Posterior cingulate gyrus (tissue), 11 donors: ENCODE data around the gene SET.
"Not testable (repeated sequence)": the region's sequence is repeated elsewhere in the genome, so short reads cannot be mapped to it uniquely, and the experiment has no call there.

Experiments used
- DNase-seq, 10 donors: peaks; one replicate each; pipeline versions ENCODE4 v3.0.0 to v3.0.0-alpha.2; 2020 to 2021; ENCODE audit warnings: mixed read lengths in 3 of 10
- intact Hi-C: fragments of 100-400 bp; cut with DNase I; formaldehyde crosslinking; loops from one replicate; pipeline ENCODE4 v1.15.1; 2023

The SET gene

DNA sequence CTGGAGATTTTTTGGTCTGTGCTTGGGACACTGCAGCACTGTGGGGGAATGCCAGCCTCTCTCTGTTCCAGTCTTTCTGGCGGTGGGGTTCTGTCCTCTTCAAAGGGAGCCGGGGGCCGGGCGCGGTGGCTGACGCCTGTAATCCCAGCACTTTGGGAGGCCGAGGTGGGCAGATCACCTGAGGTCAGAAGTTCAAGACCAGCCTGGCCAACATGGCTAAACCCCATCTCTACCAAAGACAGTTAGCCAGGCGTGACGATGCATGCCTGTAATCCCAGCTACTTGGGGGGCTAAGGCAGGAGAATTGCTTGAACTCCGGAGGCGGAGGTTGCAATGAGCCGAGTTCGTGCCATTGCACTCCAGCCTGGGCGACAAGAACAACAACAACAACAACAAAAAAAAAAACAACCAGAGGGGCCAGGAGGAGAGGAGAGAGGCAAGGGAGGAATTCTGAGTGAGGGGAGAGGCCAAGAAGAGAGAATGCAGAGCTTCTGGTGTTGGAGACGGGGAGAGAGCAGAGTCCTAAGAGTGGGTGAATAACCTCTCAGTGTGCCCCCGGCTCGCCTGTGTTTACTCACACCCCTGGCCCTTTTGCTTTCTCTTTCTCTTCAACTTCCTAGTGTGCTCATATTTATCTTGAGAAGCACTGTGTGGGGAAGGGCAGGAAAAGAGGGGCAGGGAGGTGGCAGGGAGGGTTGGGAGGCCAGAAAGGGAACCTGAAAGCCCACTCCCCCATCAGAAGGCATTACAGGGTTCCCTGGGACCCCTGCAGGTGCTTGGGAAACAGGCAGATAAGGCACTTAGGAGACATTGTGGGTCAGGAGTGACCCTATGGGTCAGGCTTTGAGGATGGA, 3.2 kb upstream of the SET start:
- peak in 2 of 10 donors; percentile 41 to 45 for DNase-seq
- intact Hi-C loops = no loop called here

DNA sequence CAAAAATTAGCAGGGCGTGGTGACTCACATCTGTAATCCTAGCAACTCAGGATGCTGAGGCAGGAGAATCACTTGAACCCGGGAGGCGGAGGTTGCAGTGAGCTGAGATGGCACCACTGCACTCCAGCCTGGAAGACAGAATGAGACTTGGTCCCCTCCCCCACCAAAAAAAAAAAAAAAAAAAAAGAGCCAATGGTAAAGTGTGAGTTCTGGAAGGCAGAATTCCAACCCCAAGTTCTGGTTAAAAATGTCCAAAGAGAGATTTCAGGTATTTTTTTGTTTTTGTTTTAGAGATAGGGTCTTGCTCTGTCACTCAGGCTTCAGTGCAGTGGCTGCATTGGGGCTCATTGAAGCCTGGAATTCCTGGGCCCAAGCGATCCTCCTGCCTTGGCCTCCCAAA, 1.6 kb upstream of the SET start:
- DNase-seq = peak in 1 of 10 donors; percentile 31
- intact Hi-C loops = no loop called here

DNA sequence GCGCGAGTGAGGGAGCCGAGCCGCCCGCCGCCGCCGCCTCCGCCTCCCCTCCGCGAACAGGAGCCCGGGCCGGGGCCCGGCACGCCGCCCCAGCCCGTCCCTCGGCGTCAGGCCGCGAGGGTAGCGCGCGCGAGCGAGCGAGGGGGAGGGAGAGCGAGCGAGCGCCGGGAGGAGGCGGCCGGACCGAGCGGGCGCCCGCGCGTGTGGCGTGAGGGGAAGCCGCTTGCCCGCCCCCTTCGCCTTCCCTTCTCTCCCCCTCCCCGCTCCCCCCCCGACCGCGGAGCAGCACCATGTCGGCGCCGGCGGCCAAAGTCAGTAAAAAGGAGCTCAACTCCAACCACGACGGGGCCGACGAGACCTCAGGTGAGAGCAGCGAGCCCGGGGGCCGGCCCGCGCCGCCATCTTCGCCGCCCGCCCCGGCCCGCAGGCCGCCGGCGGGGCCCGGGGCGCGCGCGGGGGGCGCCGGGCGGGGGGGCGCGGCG, 312 bp downstream of the SET start:
- peak in 7 of 10 donors; percentile 27 to 83 (median 37) for DNase-seq
- intact Hi-C loops = loop anchor here (2.0 kb wide), 1 partner anchor 33 kb away; the partner anchor contains the start of gene DYNC2I2

DNA sequence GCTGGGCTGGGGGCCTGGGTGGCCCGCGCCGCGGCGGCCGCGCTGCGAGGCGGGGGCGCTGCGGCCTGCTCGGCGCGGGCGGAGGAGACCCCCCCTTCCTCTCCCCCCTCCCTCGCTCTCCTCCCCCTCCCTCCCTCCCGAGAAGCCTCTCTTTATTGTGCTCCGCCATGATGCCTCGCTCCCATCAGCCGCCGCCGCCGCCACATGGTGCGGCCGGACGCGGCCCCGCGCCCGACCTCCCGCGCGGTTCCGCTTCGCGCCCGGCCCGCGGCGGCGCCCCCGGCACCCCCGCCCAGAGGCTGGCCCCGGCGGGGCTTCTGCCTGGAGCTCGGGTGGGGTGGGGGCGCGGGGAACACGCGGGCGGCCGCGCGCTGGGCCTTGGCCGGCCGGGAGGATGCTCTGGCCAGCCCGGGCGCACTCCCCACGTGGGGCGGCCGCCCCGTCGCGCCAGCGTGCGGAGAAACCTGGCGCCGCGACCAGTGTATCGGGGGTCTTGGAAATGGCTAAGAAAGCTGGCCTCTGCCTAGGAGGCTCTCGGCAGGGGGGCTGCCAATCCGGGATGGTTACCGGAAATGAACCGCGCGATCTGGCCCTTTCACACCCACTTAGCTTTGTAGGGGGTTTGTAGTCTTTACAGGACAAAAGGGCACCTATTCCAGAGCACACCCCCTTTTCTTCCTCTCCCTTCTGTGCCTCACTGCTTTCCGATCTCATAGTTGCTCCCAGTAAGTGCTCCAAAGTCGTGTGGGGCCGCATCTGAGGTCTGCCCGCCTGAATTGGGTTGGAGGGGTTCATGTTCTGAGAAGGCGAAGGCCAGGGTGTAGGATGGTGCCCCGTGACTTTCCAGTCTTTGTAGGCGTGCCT, 1.0 kb downstream of the SET start:
- intact Hi-C loops = loop anchor here (2.0 kb wide), 1 partner anchor 33 kb away; the partner anchor contains the start of gene DYNC2I2
- peak in 7 of 10 donors; percentile 20 to 81 (median 58) for DNase-seq

DNA sequence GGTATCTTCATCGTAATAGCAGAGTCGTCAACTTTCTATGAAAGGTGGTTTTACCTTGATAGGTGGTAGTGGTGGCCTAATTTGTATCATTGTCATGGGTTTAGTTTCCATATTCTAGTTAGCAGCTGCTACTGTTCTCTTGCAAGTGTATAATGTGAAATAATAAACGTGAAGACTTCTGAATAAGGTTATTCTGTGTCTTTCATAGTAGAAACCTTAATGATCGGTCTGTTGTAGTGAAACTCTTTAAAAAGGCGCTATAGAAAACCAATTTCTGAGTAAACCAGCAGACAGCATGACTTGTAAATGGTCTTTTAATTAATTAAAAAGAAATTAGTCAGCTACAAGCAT, 1.6 kb downstream of the SET start:
- no peak for DNase-seq
- intact Hi-C loops = no loop called here

DNA sequence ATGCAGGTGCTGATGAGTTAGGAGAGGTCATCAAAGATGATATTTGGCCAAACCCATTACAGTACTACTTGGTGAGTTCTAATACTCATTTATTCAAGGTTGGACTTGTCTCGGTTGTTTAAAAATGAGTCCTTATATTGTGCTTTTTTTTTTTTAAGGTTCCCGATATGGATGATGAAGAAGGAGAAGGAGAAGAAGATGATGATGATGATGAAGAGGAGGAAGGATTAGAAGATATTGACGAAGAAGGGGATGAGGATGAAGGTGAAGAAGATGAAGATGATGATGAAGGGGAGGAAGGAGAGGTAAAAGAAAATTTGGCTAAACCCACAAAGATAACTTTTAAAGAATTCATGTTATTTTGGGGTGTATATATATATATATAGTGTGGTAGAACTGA, 4.7 kb downstream of the SET start:
- intact Hi-C loops, DNase-seq: not testable (repeated sequence)

DNA sequence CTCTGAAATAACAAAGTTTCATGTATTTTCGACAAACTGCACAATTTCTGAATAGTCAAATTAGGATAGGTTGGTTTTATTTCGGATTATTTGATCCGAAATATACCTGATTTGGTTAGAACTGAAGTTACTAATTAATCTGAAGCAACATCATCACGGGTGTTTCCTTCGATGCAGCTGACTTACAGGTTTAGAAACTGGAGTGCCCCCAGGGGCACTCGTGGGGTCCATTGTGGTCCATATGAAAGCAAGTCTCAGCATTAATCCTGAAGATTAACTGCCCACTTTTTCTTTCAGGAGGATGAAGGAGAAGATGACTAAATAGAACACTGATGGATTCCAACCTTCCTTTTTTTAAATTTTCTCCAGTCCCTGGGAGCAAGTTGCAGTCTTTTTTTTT, 5.3 kb downstream of the SET start:
- intact Hi-C loops = no loop called here
- DNase-seq = peak in 1 of 10 donors; percentile 33

DNA sequence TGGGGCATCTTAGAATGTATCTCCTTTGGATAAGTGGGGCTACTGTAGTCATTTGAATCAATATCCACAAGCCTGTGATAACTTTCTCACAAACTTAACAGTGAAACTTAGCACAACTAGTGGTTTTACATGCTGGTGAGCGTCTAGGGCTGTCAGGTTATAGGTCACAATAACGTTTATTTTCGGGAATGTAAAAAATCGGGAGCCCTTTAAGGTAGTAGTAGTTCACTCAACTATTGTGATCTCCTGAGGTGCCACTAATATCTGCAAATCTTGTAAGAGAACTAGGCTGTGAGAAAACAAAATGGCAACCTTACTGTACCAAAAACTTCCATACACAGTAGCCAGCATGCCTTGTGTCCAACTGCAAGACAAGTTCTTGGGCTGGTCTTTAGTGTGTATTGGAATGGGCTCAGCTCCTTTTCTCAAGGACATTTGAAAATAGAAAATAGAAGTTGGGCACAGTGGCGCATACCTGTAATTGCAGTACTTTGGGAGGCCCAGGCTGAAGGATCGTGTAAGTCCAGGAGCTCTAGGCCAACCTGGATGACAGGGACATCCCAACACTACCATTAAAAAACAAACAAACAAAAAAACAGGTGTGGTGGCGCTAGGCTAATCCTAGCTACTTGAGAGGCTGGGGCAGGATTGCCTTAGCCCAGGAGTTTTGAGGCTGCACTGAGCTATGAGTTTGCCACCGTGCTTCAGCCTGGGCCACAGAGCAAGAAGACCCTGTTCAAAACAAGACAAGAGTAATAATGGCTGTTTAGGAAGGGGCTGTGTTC, 8.1 kb downstream of the SET start:
- intact Hi-C loops = no loop called here
- no peak for DNase-seq

DNA sequence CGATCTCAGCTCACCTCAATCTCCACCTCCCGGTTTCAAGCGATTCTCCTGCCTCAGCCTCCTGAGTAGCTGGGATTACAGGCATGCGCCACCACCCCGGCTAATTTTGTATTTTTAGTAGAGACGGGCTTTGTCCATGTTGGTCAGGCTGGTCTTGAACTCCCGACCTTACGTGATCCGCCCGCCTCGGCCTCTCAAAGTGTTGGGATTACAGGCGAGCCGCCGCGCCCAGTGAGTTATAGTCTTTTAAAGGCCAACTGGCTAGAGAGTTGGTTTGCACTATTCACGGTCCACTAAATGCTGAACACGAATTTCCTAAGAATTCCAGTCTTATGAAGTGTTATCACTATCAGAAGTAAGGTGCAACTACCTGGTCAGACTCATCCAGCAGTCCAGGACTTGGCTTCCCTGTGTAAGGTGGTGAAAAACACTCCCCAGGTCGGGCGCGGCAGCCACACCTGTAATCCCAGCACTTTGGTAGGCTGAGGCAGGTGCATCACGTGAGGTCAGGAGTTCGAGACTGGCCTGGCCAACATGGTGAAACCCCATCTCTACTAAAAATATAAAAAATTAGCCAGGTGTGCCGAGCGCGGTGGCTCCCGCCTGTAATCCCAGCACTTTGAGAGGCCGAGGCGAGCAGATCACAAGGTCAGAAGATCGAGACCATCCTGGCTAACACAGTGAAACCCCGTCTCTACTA, 10.2 kb downstream of the SET start:
- intact Hi-C loops = not testable (repeated sequence)
- DNase-seq = peak in 2 of 10 donors; percentile 42 to 57

DNA sequence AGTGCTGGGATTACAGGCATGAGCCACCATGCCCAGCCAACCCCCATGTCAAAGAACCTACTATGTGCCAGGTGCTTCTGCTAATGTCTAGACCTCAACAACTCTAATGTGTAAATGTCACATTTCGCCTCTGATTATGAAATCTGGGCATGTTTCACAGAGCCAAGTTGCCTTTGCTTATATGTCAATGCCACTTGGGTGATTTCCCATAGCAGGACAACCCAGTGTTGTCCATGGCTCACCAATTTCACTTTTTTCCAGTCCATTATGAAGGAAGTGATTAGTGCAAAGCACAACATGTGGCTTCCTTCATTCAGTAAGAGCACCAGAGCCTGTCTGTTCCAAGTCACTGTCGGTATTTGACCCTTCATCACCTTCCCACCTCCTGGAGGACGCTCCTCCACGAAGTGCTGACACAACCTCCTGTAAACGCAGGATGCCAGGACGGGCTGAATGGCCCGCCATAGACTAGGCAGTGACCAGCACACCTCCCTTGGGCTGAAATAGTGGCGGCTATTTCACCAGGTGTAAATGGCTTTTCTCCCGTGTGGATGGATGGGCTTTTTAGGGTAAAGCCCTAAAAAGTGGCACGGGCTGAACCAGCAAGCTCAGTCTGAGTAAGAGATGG, 12.3 kb downstream of the SET start:
- peak in 2 of 10 donors; percentile 27 to 50 for DNase-seq
- intact Hi-C loops = no loop called here

DNA sequence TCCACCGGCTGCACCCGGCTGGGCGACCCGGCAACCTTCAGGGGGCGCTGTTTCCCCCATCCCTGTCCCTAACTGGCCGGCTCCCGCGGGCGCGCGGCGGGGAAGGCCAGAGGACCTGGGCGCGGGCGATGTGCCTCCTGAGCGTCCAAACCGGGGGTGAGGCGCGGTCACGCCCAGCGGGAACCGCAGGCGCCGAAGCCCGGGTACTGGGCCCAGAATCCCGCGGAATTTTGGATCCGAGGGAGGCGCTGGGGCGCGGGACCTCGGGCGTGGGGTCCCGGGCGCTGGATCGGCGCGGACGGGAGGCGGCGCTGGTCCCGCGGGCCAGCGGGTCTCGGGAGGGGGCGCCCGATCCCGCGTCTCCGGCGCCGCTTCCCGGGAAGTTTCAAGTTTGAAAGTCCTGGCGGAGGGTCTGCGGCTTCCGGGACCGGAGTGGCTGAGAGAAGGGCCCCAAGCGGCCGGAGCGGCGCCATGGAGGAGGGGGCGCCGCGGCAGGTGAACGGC, 13.5 kb downstream of the SET start, which contains the start of gene PKN3:
TSS of gene PKN3 (plus strand) at position 59 of the 504 bp plus-strand sequence. CDS start at position 472, 413 bp downstream.
- intact Hi-C loops = no loop called here

DNA sequence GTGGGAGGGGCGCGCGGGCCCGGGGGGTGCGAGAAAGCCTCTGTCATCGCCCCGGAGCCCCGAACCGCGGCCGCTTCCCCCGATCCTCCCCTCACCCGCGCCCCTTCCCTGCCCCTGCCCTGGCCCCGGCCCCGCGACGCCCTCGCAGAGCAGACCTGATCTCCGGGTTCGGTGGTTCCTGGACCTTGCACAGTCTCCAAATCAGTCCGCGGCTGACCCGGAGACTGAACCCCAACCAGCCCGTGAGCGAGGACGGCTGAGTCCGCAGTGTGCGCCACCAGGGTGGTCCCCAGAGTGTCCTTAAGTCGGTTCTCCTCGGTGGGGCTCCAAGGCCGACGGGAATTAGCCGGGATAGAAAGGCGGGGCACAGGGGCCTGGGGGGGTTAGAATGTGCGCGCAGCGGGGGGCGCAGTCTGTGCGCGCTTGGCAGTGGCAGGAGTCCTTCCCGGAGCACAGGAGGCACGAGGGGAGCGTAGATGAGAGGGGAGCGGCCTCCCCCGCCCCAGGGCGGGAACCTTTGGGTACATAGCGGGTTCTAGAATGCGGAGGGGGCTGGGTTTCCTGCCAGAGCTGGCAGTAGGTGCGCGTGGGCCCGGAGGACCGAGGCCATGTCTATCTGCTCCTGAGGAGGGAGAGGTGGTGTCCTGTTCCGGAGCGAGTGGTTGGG, 14.1 kb downstream of the SET start:
- intact Hi-C loops = no loop called here
- peak in 3 of 10 donors; percentile 73 to 81 (median 74) for DNase-seq

More for the DNA sequence above, 13.5 kb downstream of the SET start, which contains the start of gene PKN3:
- peak; percentile 55 to 96 (median 81) for DNase-seq

DNA sequence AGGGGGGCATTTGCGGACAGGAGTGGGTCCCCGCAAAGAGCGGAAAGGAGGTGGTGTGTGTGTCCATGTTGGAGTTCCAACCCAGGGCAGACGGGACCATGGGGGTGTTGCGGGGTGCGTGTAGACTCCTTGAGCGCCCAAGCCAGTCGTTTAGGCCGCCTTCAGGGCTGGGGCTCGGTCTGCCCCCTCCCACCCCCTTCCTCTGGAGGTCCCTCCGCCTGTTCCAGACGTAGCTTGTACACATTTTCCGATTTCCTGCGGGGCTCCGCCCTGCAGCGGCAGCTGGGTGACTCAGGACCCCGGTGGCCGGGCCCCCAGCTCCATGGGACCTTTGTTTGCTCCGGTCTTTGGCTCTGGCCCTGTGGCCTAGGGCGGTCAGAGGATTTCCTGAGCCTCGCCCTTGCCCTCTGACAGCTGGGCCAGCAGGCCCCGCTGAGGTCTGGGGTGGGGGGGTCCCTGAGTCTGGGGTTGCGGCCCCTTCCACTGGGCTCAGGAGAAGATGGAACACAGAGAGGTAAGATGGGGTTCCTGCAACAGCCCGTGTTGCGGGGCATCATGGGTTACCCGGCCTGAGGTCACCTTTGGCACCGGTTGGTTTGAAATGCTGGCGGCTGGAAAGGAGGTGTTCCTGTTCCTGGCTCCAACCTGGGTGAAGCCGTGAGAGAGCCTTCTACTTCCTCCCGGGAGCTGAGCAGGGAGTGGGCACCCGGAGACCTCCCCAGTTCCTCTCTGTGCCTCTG, 14.8 kb downstream of the SET start:
- peak in 3 of 10 donors; percentile 56 to 74 (median 73) for DNase-seq
- intact Hi-C loops = no loop called here

DNA sequence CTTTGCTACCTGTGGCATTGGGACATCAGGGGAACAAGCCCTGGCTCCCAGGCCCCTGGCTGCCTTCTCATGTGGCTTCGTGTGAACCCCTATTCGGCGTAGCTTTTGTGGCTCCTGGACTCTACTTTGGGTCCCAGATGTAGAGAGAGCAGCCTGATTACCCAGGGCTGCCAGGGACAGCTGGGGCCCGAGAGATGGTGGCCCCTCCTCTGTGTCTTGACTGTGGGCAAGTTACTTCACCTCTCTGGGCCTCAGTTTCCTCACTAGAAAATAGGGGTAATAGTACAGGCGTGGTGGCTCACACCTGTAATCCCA, 15.3 kb downstream of the SET start:
- intact Hi-C loops = no loop called here
- DNase-seq = no peak

DNA sequence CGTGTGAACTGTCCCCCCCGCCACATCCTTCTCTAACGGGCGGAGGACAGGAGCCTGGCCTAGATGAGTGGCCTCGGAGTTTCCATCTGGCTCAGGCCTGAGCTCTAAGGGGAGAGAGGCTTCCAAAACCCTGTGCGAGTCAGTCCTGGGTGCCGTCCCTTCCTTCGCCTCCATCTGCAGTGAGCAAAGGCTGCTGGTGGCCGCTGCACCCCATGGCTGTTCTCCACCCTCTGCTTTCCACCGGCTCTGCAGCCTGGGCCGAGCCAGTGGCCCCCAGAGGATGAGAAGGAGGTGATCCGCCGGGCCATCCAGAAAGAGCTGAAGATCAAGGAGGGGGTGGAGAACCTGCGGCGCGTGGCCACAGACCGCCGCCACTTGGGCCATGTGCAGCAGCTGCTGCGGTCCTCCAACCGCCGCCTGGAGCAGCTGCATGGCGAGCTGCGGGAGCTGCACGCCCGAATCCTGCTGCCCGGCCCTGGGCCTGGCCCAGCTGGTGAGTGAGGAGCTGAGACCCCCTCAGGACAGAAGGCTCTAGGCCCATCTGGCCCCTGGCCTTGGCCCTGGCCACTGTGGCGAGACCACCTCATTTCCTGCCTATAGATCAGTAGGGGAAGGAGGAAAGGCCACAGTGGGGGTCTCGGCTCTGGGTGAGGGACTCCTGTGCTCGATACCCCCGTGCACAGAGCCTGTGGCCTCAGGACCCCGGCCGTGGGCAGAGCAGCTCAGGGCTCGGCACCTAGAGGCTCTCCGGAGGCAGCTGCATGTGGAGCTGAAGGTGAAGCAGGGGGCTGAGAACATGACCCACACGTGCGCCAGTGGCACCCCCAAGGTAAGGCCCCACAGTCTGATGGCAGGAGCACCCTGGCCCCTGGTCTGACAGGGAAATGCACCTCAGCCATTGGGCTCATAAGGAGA, 16.3 kb downstream of the SET start:
- peak in 3 of 10 donors; percentile 3 to 66 (median 65) for DNase-seq

DNA sequence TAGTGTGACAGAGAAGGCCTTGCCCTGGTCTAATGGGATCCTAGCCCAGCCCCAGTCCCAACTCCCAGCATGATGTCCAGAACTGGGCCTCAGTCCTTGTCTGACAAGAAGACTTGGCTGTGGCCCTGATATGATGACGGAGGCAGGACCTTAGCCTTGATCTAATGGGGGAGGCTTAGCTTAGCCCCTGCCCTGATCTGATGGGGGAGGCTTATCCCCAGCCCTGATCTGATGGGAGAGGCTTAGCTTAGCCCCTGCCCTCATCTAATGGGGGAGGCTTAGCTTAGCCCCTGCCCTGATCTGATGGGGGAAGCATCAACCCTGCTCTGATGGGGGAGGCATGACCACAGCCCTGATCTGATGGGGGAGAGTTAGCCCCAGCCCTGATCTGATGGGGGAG, 17.0 kb downstream of the SET start:
- no peak for DNase-seq
- intact Hi-C loops = no loop called here

More for the DNA sequence above, 16.3 kb downstream of the SET start:
- intact Hi-C loops = no loop called here
